ENCODE data around the gene MTHFD2L.

MTHFD2L gene

DNA sequence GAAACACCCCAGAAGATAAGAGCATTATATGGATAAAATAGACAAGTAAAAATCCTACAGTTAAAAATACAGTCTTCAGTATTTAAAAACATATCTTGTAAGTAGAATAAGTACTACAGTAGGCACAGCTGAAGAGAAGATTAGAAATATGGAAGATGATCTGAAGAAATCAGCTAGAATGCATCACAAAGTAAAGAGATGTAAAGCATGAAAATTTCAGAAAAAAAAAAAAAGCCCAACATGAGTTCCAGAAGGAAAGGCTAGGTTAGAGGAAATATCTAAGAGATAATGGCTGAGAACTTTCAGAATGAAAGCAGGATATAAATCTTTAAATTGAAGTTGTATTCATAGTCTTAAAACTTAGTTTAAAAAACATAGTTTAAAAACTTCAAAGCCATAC is 171.4 kb downstream of the MTHFD2L start:
- H3K9ac ChIP-seq (ENCODE audit: low read length) = no peak overlapping the region
- H3K4me1 ChIP-seq (ENCODE audit: insufficient read depth, low read length, severe bottlenecking) = no peaks in the 10 kb centered on the region
- H3K4me3 ChIP-seq (ENCODE audit: low read depth, low read length, poor library complexity, severe bottlenecking) = no peak overlapping the region
- H2AFZ ChIP-seq (ENCODE audit: low read length) = no peak overlapping the region
- no peaks in the 10 kb centered on the region for H3K27me3 ChIP-seq (ENCODE audit: insufficient read depth, low read length)
- no peaks in the 10 kb centered on the region for H3F3A ChIP-seq (ENCODE audit: insufficient read depth, low read length)
- no peaks in the 10 kb centered on the region for H3K9me3 ChIP-seq (ENCODE audit: low read length)
- no peak overlapping the region for H3K27ac ChIP-seq (ENCODE audit: low read depth, low read length, poor library complexity, severe bottlenecking)
- H3K9me2 ChIP-seq (ENCODE audit: low read depth, low read length) = no peaks in the 10 kb centered on the region
- TF ChIP-seq EZH2 (IDR thresholded peaks at IDR 0.05; ENCODE audit: borderline replicate concordance, low read length) = no peak
- TF ChIP-seq, protein P1, sequence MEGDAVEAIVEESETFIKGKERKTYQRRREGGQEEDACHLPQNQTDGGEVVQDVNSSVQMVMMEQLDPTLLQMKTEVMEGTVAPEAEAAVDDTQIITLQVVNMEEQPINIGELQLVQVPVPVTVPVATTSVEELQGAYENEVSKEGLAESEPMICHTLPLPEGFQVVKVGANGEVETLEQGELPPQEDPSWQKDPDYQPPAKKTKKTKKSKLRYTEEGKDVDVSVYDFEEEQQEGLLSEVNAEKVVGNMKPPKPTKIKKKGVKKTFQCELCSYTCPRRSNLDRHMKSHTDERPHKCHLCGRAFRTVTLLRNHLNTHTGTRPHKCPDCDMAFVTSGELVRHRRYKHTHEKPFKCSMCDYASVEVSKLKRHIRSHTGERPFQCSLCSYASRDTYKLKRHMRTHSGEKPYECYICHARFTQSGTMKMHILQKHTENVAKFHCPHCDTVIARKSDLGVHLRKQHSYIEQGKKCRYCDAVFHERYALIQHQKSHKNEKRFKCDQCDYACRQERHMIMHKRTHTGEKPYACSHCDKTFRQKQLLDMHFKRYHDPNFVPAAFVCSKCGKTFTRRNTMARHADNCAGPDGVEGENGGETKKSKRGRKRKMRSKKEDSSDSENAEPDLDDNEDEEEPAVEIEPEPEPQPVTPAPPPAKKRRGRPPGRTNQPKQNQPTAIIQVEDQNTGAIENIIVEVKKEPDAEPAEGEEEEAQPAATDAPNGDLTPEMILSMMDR (IDR thresholded peaks at IDR 0.05; ENCODE audit: low read length) = no peak
- no peaks in the 10 kb centered on the region for H3K36me3 ChIP-seq (ENCODE audit: insufficient read depth, low read length)
- H4K20me1 ChIP-seq (ENCODE audit: insufficient read depth, low read length) = no peaks in the 10 kb centered on the region
- H3K4me2 ChIP-seq (ENCODE audit: low read length) = no peak overlapping the region
- no peaks in the 10 kb centered on the region for H3K79me2 ChIP-seq (ENCODE audit: insufficient read depth, low read length)

DNA sequence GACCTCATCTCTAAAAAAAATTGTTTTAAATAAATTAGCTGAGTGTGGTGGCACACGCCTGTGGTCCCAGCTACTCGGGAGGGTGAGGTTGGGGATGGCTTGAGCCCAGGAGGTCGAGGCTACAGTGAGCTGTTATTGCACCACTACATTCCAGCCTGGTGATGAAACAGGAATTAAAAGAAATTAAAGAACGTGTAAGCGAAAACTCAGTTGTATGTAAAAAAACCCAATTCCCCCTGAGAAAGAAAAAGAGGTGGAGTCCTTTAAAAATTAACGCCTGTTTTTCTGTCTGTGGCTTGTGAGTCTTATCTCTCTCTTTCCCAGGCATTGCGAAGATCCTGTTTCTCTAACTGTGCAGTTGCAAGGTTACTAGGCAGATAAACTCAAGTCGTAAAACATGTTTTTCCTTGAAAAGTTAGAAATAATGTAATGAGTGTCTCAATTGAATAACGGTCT is 172.4 kb downstream of the MTHFD2L start:
- no peaks in the 10 kb centered on the region for H3K36me3 ChIP-seq (ENCODE audit: insufficient read depth, low read length)
- no peaks in the 10 kb centered on the region for H3K4me1 ChIP-seq (ENCODE audit: insufficient read depth, low read length, severe bottlenecking)
- H3F3A ChIP-seq (ENCODE audit: insufficient read depth, low read length) = no peaks in the 10 kb centered on the region
- no peak overlapping the region for H3K9ac ChIP-seq (ENCODE audit: low read length)
- no peaks in the 10 kb centered on the region for H3K79me2 ChIP-seq (ENCODE audit: insufficient read depth, low read length)
- no peaks in the 10 kb centered on the region for H4K20me1 ChIP-seq (ENCODE audit: insufficient read depth, low read length)
- TF ChIP-seq, protein P1 (IDR thresholded peaks at IDR 0.05; ENCODE audit: low read length) = no peak
- TF ChIP-seq EZH2 (IDR thresholded peaks at IDR 0.05; ENCODE audit: borderline replicate concordance, low read length) = no peak
- H3K4me3 ChIP-seq (ENCODE audit: low read depth, low read length, poor library complexity, severe bottlenecking) = no peak overlapping the region
- no peak overlapping the region for H3K4me2 ChIP-seq (ENCODE audit: low read length)
- H3K27me3 ChIP-seq (ENCODE audit: insufficient read depth, low read length) = no peaks in the 10 kb centered on the region
- no peaks in the 10 kb centered on the region for H3K9me3 ChIP-seq (ENCODE audit: low read length)
- H3K9me2 ChIP-seq (ENCODE audit: low read depth, low read length) = no peaks in the 10 kb centered on the region
- H3K27ac ChIP-seq (ENCODE audit: low read depth, low read length, poor library complexity, severe bottlenecking) = no peak overlapping the region
- H2AFZ ChIP-seq (ENCODE audit: low read length) = no peak overlapping the region

DNA sequence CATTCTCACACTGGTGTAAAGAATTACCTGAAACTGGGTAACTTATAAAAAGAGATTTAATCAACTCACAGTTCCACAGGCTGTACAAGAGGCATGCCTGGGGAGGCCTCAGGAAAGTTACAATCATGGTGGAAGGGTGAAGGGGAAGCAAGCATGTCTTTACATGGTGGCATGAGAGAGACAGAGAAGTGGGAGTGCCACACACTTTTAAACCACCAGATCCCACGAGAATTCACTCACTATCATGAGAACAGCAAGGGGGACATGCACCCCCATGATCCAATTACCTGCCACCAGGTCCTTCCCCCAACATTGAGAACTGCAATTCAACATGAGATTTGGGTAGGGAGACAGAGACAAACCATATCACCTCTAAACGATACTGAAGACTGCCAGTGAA is 173.3 kb downstream of the MTHFD2L start:
- Histone ChIP-seq H3K4me2 (ENCODE audit: low read length) (no peak overlapping the region), H4K20me1 (ENCODE audit: insufficient read depth, low read length) (no peaks in the 10 kb centered on the region), H3K36me3 (ENCODE audit: insufficient read depth, low read length) (no peaks in the 10 kb centered on the region), H3K4me1 (ENCODE audit: insufficient read depth, low read length, severe bottlenecking) (no peaks in the 10 kb centered on the region), H2AFZ (ENCODE audit: low read length) (no peak overlapping the region), H3K9ac (ENCODE audit: low read length) (no peak overlapping the region), H3F3A (ENCODE audit: insufficient read depth, low read length) (no peaks in the 10 kb centered on the region), H3K27me3 (ENCODE audit: insufficient read depth, low read length) (no peaks in the 10 kb centered on the region), H3K79me2 (ENCODE audit: insufficient read depth, low read length) (no peaks in the 10 kb centered on the region), H3K27ac (ENCODE audit: low read depth, low read length, poor library complexity, severe bottlenecking) (no peak overlapping the region), H3K4me3 (ENCODE audit: low read depth, low read length, poor library complexity, severe bottlenecking) (no peak overlapping the region), H3K9me2 (ENCODE audit: low read depth, low read length) (no peaks in the 10 kb centered on the region), H3K9me3 (ENCODE audit: low read length) (no peaks in the 10 kb centered on the region)
- TF ChIP-seq, protein P1 (IDR thresholded peaks at IDR 0.05; ENCODE audit: low read length) = no peak
- no peak for TF ChIP-seq EZH2 (IDR thresholded peaks at IDR 0.05; ENCODE audit: borderline replicate concordance, low read length)

Data from OCI-LY1 (cell line).